PC-3 (cell line): ENCODE data around the gene FRK.

Experiments used
- CTCF ChIP-seq: fragments of 300-600 bp; sonication (generic); conservative IDR thresholded peaks from 2 replicates; pipeline ENCODE4 v1.5.1; 2017; ENCODE audit warnings: antibody characterized with exemption, low read depth, mild to moderate bottlenecking, low read length
- EZH2 ChIP-seq: fragments of 300-600 bp; sonication (generic); IDR thresholded peaks from one replicate; pipeline ENCODE4 v1.6.1; 2017; ENCODE audit warnings: antibody characterized with exemption, mild to moderate bottlenecking, low read length; ENCODE audit not compliant: unreplicated experiment
- EZH2phosphoT487 ChIP-seq: fragments of 300-600 bp; sonication (generic); IDR thresholded peaks from 2 replicates; pipeline ENCODE4 v1.6.1; 2018; ENCODE audit warnings: mild to moderate bottlenecking, antibody characterized with exemption, low read length, borderline replicate concordance

- TF ChIP-seq CTCF (no peak), EZH2phosphoT487 (no peak), EZH2 (no peak)
These were observed 162.4 kb downstream of the FRK start for GRCh38 chr6:115898246-115898645.
